Fibroblast of skin of right biceps (primary cell): ENCODE results near the gene RBM33.

ENCODE experiments used
- DNase-seq: peaks from one replicate; pipeline ENCODE4 v3.0.0-alpha.2; 2013

The RBM33 gene

DNA sequence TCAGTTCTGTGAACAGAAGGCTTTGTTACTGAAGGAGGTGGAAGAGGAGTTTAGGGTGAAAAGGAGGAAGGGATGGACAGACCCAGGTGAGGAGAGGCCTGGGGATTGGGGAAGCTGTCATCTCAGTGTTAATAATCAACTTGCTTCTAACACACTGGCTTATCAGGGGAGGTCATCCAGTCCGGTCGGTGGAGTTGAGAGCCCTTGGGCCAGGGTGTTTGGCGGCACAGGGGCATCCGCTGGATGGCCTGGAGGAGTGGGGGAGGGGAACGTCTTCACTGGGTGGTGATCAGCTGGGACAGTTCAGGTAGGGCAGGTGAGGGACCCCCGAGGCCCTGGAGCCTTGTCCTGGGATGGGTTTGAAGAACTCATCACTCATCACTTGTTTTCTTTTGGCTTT lies 133.9 kb downstream of the RBM33 start:
- no peak for DNase-seq

DNA sequence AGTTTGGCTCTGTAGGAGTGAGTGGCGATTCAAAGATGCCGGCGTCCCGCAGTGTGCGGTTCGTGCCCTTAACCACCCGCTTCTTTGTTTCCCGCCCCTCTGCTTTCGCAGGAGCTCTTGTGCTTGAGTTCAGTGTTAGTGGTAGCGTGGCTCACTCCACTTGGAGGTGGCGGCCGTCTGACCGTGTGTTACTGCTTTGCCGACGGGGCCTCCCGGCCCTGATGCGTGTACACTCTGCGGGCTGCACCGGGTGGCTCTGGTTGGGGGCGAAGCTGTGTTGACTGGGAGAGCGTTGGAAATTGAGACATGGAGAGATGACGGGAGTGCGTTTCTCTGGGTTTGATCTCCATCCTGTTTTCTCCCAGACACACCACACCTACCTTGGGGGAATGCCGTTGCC lies 136.4 kb downstream of the RBM33 start:
- no peak for DNase-seq

DNA sequence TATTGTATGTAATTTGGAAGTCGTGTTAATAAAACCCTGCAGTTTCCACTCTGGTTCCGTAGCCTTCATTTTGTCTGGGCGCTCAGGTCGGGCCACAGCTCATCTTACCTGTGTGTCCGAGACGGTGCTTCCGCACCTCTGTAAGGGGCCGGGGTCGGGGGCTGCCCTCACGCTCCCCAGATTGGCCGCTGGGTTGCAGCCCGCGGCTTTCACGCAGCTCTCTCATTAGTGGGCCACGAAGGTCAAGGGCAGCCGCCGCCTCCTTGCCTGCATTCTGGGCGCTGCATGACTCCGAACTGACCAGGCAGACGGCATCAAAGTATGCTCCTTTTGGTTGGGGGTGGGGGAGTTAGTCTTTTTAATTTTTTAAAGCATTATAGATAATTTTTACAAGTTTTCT lies 137.0 kb downstream of the RBM33 start:
- DNase-seq: no peak

DNA sequence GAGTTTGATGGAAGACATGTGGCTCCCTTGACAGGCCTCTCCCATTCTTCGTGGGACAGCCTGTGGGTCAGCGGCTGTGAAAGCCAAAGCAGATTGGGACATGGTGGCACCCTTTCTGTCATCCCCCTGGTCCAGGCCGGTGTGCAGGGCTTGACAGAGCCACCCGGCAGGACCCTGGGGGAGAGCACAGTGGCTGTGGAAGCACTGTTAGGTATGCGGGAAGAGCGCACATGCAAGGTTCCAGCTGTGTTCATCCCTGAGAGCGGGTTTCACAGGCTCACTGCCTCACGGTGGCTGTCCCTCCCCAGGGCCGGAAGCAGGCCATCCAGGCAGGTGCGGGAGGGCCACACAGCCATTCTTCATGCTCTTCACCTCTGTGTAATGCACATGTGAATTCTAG lies 138.0 kb downstream of the RBM33 start:
- no peak for DNase-seq

DNA sequence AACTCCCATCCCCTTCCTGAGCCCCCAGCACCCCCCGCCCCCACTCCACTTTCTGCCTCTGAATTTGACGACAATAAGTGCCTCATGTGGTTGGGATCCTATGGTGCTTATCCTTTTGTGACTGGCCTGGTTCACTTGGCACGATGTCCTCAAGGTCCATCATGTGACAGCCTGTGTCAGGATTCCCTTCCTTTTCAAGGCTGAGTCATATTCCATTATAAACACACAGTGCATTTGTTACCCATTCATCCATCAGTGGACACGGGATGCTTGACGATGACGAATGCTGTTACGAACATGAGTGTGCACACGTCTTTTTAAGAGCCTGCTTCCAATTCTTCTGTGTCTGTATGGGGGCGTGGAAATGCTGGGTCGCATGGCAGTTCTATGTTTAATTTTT lies 141.1 kb downstream of the RBM33 start:
- DNase-seq: no peak

DNA sequence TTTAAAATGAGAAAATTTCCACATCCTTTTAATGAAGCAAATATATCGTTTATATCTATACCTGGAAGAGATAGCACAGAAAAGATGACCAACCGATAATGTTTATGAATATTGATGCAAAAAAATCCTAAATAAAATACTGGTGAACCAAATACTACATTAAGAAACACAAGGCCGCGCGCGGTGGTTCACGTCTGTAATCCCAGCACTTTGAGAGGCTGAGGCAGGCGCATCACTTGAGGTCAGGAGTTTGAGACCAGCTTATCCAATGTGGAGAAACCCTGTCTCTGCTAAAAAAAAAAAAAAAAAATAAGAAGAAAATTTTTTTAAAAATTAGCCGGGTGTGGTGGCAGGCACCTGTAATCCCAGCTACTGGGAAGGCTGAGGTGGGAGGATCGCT lies 142.0 kb downstream of the RBM33 start:
- DNase-seq: no peak

DNA sequence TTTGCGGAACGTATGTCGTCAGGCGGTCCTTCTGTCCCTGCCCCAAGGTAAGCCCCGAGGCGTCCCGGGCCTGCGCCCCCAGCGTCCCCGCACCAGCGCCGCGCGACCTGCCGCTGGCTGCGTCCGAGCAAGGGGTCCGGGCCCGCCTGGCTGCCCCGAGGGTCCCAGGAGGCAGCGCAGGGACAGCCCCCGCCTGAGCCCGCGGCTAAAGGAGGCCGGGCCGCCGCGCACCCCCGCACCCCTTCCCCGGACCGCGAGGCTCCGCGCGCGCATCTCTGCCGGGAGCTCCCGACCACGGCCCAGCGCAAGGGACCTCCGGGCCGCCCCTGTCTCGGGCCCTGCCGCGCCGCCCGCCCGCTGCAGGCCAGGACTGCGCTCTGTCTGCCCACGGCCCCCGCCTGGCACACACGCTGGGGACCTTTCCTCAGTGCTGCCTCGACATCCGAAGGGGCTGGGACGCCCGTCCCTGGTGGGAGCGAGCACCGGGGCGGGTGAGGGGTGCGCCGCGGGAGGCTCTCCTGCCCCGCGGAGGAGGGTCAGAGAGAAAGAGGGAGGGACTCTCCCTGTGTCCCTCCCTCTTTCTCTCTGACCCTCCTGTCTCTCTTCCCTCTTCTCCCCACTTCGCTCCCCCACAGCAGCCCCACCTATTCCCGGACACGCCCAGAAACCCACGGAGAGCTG lies 142.8 kb downstream of the RBM33 start:
- no peak for DNase-seq

DNA sequence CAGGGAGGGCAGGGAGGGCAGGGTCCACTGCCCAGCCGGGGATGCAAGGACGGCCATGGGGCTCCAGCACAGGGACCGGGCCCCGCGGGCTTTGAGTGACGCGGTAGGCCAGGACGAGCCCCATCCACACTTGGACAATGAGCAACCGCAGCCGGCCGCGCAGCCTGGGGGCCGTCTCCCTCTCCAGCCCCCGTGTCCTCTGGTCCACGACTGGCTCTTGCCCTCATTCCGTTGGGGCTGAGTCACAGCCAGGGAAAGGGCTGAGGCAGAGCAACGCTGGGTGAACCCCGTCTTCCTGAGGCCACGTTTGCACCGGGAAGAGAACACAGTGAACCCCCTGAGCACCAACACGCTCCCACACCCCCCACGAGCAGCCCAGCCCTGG lies 144.1 kb downstream of the RBM33 start:
- no peak for DNase-seq

DNA sequence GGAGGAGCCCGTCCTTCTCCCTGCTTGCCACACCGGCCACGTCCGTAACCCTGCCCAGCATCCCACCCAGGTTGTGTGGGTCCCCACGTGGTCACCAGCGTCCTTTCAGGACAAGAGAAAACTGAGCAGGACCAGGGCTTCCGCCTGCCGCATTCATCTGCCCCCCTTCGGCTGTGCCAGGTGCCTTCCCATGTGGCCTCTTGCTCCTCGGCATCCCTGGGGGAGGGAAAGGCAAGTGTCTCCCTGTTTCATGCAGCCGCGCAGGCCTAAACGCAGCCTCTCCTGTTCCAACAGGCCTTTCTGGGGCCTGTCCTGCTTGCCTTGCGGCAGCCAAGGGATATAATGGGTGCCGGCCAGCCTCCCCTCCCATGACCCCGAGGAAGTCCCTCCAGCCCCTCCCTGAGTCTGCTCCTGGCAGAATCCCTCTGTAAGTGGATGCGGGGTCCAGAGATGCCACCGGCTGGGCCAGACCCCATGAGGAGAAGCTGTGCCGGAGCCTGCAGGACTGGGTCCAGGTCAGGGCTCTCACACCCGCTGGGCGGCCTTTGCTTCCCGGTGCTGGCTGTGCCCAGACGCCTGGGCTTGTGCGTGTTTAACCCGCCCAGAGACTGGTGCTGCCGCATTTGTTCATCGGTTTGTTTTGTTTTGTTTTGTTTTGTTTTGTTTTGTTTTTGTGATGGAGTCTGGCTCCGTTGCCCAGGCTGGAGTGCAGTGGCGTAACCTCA lies 144.7 kb downstream of the RBM33 start:
- DNase-seq: no peak

DNA sequence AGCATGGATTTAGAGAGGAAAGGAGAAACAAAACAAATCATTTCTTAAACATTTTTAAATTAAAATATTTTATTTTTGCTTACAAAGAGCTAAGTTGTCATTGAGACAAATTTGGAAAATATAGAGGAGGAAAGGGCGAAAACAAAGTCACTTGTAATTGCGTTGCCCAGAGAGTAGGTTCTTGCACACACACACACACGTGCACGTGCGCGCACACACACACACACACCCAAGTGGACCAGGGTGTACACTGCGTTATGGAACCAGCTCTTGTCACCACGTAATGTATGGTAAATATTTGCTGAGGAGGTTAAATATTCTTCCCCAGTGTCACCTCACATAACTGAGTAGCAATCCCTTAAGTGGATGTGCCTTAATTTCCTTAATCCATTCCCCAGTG lies 146.2 kb downstream of the RBM33 start:
- no peak for DNase-seq

DNA sequence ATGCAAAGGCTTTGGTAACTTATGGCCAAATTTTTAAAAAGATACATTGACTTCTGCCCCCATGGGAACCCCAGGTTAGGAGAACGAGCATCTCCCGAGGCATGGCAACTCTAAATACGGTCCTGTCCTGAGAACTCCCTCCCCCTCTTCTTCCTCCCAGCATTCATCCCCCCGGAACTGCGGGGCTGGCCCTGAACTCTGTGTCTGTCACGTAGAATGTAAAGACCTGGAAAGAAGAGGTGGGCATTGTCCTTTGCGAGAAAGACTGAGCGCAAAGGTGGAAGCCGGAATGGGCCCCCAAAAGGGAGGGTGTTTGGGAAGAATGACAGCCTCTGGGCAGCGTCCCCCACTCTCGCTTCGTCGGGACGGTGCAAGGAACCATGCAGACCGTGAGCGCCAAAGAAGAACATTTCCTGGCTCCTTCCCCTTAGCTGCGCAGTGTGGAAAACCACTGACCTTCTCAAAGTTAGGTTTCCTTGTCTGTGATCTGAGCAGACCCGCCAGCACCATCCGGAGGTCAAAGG lies 146.8 kb downstream of the RBM33 start:
- no peak for DNase-seq

DNA sequence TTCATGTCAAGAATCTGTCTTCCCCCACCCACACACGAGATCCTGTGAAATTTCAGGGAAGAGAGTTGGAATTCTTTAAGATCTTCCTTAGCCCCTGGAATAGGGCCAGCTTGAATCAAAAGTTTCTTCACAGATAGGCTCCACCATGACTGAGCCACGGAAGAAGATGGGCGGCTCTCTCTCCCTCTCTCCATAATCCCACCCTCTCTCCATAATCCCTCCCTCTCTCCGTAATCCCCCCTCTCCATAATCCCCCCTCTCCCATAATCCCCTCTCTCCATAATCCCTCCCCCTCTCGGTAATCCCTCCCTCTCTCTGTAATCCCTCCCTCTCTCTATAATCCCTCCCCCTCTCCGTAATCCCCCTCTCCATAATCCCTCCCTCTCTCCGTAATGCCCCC lies 147.4 kb downstream of the RBM33 start:
- no peak for DNase-seq

DNA sequence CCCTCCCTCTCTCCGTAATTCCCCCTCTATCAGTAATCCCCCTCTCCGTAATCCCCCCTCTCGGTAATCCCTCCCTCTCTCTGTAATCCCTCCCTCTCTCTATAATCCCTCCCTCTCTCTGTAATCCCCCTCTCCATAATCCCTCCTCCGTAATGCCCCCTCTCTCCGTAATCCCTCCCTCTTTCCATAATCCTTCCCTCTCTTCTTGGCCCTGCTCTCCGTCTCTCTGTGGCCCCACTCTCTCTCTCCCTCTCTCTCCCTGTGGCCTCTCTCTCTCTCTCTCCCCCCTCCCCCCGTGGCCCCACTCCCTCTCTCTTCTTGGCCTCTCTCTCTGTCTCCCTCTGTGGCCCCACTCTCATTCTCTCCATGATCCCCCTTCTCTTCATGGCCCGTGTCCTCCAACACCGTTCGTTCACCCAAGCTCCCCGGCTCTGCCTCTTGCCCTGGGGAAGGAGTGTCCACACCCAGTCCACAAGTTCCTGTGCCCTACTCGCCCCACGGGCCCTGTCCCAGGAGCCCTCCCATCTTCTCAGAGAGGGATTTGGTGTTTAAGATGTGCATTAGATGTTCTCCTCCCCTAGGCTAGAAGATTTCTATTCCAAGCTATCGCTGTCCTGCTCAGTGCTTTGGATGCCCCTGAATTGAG lies 148.0 kb downstream of the RBM33 start:
- DNase-seq: no peak

DNA sequence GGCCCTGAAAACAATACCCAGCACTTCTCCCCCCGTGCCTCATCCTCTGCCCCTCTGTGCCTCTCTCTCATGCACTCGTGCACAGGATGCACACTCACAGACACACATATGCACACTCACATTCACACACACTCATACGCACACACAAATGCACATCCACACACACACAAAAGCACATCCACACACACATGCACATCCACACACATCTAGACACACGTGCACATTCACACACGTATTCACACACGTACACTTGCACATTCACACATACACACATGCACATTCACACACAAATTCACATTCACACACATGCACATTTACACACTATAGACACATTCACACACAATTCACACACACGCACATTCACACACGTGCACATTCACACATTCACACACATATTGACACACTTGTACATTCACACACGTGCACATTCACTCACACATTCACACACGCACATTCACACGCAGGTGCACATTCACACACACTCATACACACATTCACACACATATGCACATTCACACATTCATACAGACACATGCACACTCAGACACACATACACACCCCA lies 148.6 kb downstream of the RBM33 start:
- DNase-seq: no peak

DNA sequence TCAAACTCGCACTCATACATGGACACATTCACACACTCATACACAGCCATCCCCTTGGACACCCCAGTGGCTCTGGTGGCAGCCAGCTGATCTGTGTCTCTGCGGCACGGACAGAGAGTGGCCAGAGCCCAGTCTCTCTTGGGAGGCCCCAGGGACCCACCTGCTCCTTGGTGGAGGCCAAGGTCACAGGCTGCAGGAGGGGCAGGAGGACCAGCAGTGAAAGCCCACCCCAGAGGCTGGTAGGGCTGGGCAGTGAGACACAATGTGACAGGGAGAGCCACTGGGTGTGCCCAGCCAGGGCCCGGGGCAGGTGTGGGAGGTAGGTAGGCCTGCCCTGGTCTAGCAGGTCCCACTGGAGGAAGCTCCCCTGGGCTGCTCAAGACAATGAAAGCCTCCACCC lies 149.3 kb downstream of the RBM33 start:
- DNase-seq: no peak

DNA sequence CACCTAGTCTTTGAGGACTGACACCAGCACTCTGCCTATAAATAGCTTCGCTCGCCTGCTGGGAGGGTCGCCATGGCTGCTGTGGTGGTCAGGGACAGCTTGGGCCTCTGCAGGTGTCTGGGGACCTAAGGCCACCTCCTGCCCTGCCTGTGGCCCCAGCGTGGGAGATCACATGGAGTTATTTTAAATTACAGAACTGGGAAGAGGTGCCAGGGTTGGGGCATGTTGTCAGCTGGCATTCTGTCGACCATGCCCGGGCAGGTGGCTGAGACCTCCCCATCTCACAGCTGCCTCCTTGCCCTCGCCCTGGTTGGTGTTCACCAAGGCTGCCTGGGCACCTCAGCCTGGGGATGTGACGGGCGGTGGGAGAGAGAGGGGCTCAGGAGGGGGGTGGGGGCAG lies 149.7 kb downstream of the RBM33 start:
- no peak for DNase-seq

DNA sequence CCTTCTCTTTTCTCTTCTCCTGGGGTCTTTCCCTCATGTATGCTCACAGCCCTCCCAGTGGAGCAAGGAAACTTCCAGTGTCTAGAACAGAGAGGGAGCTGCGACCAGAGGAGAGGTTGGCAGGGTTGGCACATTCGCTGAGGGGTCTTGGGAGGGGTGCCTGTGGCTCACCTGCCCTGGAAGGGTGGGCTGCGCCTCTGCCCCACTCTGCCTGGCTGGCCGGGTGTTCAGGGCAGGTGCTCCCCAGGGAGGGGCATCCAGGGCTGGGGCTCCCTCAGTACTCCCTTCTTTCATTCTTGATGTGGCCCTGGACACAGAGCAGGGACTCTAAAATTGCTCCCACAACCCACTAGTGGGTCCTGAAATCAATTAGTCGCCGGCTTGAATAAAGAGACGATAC lies 150.9 kb downstream of the RBM33 start:
- no peak for DNase-seq

DNA sequence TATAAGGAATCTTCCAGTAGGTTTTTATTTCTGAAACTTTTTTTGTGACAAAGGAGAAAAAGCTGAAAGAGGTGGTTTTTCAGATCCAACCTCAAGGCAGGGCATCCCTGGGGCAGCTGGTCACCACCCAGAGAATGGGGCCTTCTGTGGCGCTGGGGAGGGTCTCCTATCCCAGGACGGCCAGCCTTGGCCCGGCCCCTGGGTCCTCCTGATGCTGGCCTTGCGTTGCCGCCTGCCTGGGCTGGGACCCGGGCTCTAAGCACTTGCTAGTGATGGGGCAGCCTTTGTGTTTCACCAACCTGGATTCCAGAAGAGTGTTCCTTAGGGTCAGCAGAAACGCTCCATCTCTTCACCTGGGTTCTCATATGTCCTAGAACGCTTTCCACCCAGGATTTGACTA lies 151.5 kb downstream of the RBM33 start:
- no peak for DNase-seq

DNA sequence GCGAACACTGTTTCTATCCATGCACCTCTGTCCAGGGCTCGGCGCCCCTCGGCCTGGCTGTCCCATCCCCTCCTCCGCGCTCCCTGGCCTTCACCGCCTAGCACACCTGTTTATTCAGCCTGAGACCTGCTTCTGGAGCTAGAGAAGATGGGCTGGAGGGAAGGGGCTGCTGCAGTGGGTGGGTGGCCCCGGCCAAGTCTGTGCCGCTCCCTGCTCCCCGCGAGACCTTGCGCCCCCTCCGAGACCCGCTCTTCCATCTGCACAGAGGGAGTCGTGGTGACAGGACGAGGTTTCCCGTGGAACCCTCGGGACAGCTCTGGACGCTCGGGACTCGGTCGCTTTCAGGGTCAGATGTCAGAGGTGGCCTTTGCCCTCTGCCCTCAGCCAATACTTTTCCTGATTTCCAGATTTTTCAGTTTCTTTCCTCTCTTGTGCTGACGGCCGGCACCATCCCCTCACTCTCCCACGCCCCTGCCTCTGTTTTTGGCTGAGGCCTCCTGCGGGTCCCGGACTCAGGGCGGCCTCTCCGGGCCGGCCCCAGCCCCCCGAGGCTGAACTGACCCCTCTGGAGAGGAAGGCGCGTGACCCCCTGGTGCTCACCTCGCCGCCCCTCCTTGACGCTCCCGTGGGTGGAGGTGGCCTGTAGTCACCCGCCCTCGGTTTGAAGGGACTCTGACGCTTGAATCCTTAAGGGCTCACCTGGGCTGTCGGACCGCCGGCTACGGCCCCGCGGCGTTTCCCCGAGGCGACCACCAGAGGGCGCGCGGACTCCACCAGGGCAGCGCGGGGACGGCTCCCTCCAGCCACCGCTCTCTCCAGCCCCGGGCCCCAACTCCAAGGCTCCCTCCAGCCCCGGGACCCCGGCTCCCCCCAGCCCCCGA lies 152.2 kb downstream of the RBM33 start:
- DNase-seq: no peak

DNA sequence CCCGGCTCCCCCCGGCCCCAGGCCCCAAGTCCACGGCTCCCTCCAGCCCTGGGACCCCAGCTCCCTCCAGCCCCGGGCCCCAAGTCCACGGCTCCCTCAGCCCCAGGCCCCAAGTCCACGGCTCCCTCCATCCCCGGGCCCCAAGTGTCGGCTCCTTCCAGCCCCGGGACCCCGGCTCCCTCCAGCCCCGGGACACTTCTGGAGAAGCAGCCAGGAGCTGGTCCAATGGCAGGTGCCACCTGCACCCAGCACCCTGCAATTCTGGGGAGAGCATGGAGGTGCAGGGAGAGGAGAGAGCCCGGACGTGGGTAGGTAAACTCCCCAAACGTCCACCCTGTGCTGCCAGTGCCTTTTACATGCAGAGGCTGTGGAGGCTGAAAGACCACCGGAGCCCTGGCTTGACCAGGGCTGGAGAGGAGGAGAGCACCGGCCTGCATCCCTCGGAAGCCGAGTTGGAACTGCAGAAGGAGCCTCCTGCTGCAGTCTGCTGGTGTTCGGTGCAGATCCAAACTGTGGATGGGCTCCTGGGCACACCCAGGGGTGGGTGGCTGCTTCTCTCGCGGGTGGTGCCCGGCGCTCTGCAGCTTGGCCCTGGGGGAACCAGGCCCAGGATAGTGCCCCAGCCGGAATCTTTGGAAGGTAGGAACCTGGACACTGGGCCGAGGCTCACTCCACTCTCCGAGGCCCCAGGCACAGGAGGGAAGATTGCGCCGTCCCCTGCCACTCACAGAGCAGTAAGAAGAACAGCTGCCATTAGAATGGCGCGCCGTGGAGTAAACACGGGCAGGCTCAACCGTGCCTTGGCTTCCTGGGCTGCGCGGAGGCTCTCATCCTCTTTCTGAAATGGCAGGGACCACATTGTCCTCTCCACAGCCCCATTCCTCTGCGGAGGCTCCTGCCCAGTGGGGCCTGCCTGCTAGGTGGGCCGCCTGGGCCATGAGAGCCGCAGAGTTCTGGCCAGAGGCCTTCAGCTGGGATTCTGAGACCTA lies 153.1 kb downstream of the RBM33 start:
- DNase-seq: no peak

DNA sequence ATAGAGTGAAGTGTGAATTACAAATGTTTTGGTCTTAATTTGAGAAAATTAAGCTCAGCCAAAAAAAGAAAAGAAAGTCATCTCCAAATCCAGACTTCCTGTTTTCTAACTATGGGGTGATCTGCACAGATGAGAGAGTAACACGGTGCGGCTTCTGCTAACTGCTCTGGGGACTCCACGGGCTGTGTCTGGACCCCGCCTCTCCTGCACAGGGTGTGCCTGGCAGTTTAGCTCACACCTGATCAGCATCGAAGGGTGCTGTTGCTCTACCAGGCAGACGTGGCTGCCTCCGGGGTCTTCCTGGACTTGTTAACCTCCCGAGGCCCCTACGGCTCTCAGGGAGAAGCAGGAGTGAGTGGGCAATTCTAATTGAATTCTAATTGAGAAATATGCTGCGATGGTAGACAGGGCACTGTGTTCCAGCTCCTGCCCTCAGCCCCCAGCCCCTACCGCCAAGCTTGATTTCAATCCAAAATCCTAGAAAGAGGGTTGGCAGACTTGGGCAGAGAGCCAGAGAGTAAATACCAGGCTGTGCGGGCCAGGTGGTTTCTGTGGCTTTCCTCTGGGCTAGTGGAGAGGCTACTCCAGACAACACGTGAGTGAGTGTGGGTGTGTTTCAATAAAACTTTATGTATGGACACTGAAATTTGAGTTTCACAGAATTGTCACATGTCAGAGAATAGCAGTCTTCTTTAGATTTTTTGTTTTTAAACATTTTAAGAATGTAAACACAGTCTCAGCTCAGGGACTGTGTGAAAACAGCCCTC lies 154.4 kb downstream of the RBM33 start:
- no peak for DNase-seq
